Measurements from ENCODE around the gene CRTAC1. TPM values are rescaled to one million over a fixed set of nuclear protein-coding genes. Genes with fewer than 3 reads are reported as not detected.

Gene CRTAC1
- total RNA-seq, 1 donor from 2014 or later, result 0.66 TPM

- Histone ChIP-seq H2AFZ (ENCODE audit: low read depth, low read length) (no peak overlapping the region), H3K9me3 (ENCODE audit: insufficient read depth, low read depth, low read length) (no peaks in the 10 kb centered on the region), H3K4me3 (ENCODE audit: insufficient read depth, low read depth, low read length) (no peak overlapping the region), H3K9ac (ENCODE audit: low read length) (no peak overlapping the region), H3K27ac (ENCODE audit: low read depth, low read length) (no peak overlapping the region), H3K4me1 (ENCODE audit: insufficient read depth, low read length) (no peaks in the 10 kb centered on the region), H4K20me1 (ENCODE audit: insufficient read depth, low read length) (no peaks in the 10 kb centered on the region), H3K4me2 (ENCODE audit: low read length) (no peak overlapping the region), H3K27me3 (ENCODE audit: insufficient read depth, low read length) (peaks cover 11% of the 10 kb centered on the region), H3K79me2 (ENCODE audit: insufficient read depth, low read length) (no peaks in the 10 kb centered on the region), H3K36me3 (ENCODE audit: insufficient read depth, low read length) (no peaks in the 10 kb centered on the region)
- Mint-ChIP-seq H3K4me1 (ENCODE audit: low read depth, unreplicated experiment) (peaks cover 3% of the 10 kb centered on the region), H3K27me3 (ENCODE audit: low read depth, unreplicated experiment) (peaks cover 67% of the 10 kb centered on the region), H3K9me3 (ENCODE audit: unreplicated experiment) (peaks cover 2% of the 10 kb centered on the region), H3K27ac (ENCODE audit: unreplicated experiment) (no peak overlapping the region), H3K36me3 (ENCODE audit: low read depth, unreplicated experiment) (no peaks in the 10 kb centered on the region), H3K4me3 (ENCODE audit: unreplicated experiment) (no peak overlapping the region)
- no peak for FAIRE-seq
- no peak for DNase-seq (ENCODE audit: low read depth)
- TF ChIP-seq, protein P1, sequence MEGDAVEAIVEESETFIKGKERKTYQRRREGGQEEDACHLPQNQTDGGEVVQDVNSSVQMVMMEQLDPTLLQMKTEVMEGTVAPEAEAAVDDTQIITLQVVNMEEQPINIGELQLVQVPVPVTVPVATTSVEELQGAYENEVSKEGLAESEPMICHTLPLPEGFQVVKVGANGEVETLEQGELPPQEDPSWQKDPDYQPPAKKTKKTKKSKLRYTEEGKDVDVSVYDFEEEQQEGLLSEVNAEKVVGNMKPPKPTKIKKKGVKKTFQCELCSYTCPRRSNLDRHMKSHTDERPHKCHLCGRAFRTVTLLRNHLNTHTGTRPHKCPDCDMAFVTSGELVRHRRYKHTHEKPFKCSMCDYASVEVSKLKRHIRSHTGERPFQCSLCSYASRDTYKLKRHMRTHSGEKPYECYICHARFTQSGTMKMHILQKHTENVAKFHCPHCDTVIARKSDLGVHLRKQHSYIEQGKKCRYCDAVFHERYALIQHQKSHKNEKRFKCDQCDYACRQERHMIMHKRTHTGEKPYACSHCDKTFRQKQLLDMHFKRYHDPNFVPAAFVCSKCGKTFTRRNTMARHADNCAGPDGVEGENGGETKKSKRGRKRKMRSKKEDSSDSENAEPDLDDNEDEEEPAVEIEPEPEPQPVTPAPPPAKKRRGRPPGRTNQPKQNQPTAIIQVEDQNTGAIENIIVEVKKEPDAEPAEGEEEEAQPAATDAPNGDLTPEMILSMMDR (IDR thresholded peaks at IDR 0.05; ENCODE audit: insufficient read depth, low read depth, low read length), result no peak
- TF ChIP-seq EZH2 (IDR thresholded peaks at IDR 0.05; ENCODE audit: insufficient read depth, low read length), result no peak
Measured at GRCh38 chr10:97923057-97923456, 107.4 kb downstream of the CRTAC1 start.

DNA sequence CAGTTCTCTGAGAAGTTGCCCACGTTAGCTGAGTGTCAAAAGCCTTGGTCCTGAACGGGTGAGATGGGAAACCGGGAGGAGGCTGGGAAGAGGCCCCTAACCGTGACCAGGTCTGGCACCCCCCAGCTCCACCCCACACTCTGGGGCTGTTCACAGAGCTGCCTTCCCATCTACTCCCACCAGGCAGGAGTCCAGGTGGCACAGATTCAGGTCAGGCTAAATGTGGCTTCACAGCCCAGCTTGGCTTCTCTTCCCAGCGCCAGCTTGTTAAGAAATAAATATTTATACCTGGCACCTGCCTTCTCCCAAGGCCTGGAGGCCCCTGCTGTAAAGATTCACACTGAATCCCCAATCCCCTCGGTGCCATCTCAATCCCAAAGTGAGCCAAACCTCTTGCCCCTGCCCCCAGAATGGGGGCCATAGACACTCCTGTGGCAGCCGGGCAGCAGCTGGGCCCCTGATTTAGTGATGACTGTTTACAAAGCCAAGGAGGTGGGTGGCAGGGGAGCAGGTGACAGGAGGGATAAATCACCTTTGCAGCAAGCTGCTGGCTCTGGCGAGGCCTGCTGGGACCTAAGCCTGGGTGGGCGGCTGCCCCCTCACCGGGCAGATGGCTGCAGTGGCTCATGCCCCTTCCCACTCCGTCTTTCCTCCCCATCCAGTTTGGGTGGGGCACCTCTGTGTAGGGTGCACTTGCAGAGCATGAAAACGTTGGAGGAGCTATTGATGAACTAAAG lies 108.2 kb downstream of the CRTAC1 start:
- no peaks in the 10 kb centered on the region for H4K20me1 ChIP-seq (ENCODE audit: insufficient read depth, low read length)
- H3K27me3 Mint-ChIP-seq (ENCODE audit: low read depth, unreplicated experiment), result peaks cover 65% of the 10 kb centered on the region
- H3K9ac ChIP-seq (ENCODE audit: low read length), result no peak overlapping the region
- H3K27ac Mint-ChIP-seq (ENCODE audit: unreplicated experiment), result no peak overlapping the region
- no peaks in the 10 kb centered on the region for H3K36me3 ChIP-seq (ENCODE audit: insufficient read depth, low read length)
- no peak overlapping the region for H3K4me2 ChIP-seq (ENCODE audit: low read length)
- no peak overlapping the region for H3K4me3 ChIP-seq (ENCODE audit: insufficient read depth, low read depth, low read length)
- TF ChIP-seq EZH2 (IDR thresholded peaks at IDR 0.05; ENCODE audit: insufficient read depth, low read length), result no peak
- TF ChIP-seq, protein P1 (IDR thresholded peaks at IDR 0.05; ENCODE audit: insufficient read depth, low read depth, low read length), result no peak
- no peak overlapping the region for H3K27ac ChIP-seq (ENCODE audit: low read depth, low read length)
- peaks cover 16% of the 10 kb centered on the region for H3K27me3 ChIP-seq (ENCODE audit: insufficient read depth, low read length)
- H3K4me1 ChIP-seq (ENCODE audit: insufficient read depth, low read length), result no peaks in the 10 kb centered on the region
- FAIRE-seq (no peak), DNase-seq (ENCODE audit: low read depth) (no peak)
- H3K4me3 Mint-ChIP-seq (ENCODE audit: unreplicated experiment), result no peak overlapping the region
- no peak overlapping the region for H2AFZ ChIP-seq (ENCODE audit: low read depth, low read length)
- H3K9me3 ChIP-seq (ENCODE audit: insufficient read depth, low read depth, low read length), result no peaks in the 10 kb centered on the region
- no peaks in the 10 kb centered on the region for H3K79me2 ChIP-seq (ENCODE audit: insufficient read depth, low read length)
- peaks cover 5% of the 10 kb centered on the region for H3K9me3 Mint-ChIP-seq (ENCODE audit: unreplicated experiment)
- H3K36me3 Mint-ChIP-seq (ENCODE audit: low read depth, unreplicated experiment), result no peaks in the 10 kb centered on the region
- H3K4me1 Mint-ChIP-seq (ENCODE audit: low read depth, unreplicated experiment), result peaks cover 3% of the 10 kb centered on the region

GRCh38 chr10:97921581-97922021 lies 108.8 kb downstream of the CRTAC1 start:
- Mint-ChIP-seq H3K4me1 (ENCODE audit: low read depth, unreplicated experiment) (peaks cover 3% of the 10 kb centered on the region), H3K27me3 (ENCODE audit: low read depth, unreplicated experiment) (peaks cover 66% of the 10 kb centered on the region)
- no peak for FAIRE-seq

More at GRCh38 chr10:97921581-97922021, 108.8 kb downstream of the CRTAC1 start:
- peak; percentile 10 for DNase-seq (ENCODE audit: low read depth)
- Mint-ChIP-seq H3K4me3 (ENCODE audit: unreplicated experiment) (no peak overlapping the region), H3K9me3 (ENCODE audit: unreplicated experiment) (peaks cover 5% of the 10 kb centered on the region), H3K27ac (ENCODE audit: unreplicated experiment) (no peak overlapping the region), H3K36me3 (ENCODE audit: low read depth, unreplicated experiment) (no peaks in the 10 kb centered on the region)
- Histone ChIP-seq H3K9me3 (ENCODE audit: insufficient read depth, low read depth, low read length) (no peaks in the 10 kb centered on the region), H3K27me3 (ENCODE audit: insufficient read depth, low read length) (peaks cover 17% of the 10 kb centered on the region), H3K4me1 (ENCODE audit: insufficient read depth, low read length) (no peaks in the 10 kb centered on the region), H3K27ac (ENCODE audit: low read depth, low read length) (no peak overlapping the region), H2AFZ (ENCODE audit: low read depth, low read length) (no peak overlapping the region), H3K4me2 (ENCODE audit: low read length) (no peak overlapping the region), H3K79me2 (ENCODE audit: insufficient read depth, low read length) (no peaks in the 10 kb centered on the region), H3K36me3 (ENCODE audit: insufficient read depth, low read length) (no peaks in the 10 kb centered on the region), H3K9ac (ENCODE audit: low read length) (no peak overlapping the region), H3K4me3 (ENCODE audit: insufficient read depth, low read depth, low read length) (no peak overlapping the region), H4K20me1 (ENCODE audit: insufficient read depth, low read length) (no peaks in the 10 kb centered on the region)
- TF ChIP-seq, protein P1 (IDR thresholded peaks at IDR 0.05; ENCODE audit: insufficient read depth, low read depth, low read length), result no peak
- TF ChIP-seq EZH2 (IDR thresholded peaks at IDR 0.05; ENCODE audit: insufficient read depth, low read length), result no peak

Data from astrocyte (in vitro differentiated cells and primary cell).